ENCODE results near the gene BMPR1A. TPM values are rescaled to one million over a fixed set of nuclear protein-coding genes. Genes with fewer than 3 reads are reported as not detected.

Gene BMPR1A
- total and polyA plus RNA-seq, 8 donors: 5.8 to 104 (median 19.9) TPM

- TF ChIP-seq EP300 (IDR thresholded peaks at IDR 0.05) (no peak), CTCF (IDR thresholded peaks at IDR 0.05) (no peak), POLR2AphosphoS5 (IDR thresholded peaks at IDR 0.05) (no peak), POLR2A (IDR thresholded peaks at IDR 0.05) (no peak)
- Histone ChIP-seq H3K4me1 (peaks cover 7 to 28% (median 20%) of the 10 kb centered on the region in 4 donors), H3K27me3 (no peaks in the 10 kb centered on the region), H3K36me3 (no peaks in the 10 kb centered on the region), H3K4me3 (no peak overlapping the region), H3K9me3 (no peaks in the 10 kb centered on the region), H3K27ac (peak overlapping the region in 2 of 5 donors; percentile 97 to 99)
- WGBS, 5 donors: 85 to 95% (median 93%) methylated on average over 6 to 8 of the region's 8 CpGs
- intact Hi-C loops (cut with DNase I; ENCODE audit: low total_unique reads): no loop called here
- DNase-seq: no peak
These were observed 48.2 kb upstream of the BMPR1A start for GRCh38 chr10:86708068-86708782.

- no peaks in the 10 kb centered on the region for H3K9me3 ChIP-seq
- DNase-seq: no peak
- 80 to 87% (median 82%) methylated on average over 5 of the region's 5 CpGs for WGBS, 5 donors
- intact Hi-C loops (cut with DNase I; ENCODE audit: low total_unique reads): no loop called here
- H3K27ac ChIP-seq: peak overlapping the region in 2 of 5 donors; percentile 97 to 99
- H3K36me3 ChIP-seq: no peaks in the 10 kb centered on the region
- peaks cover 7 to 28% (median 20%) of the 10 kb centered on the region in 4 donors for H3K4me1 ChIP-seq
- no peak overlapping the region for H3K4me3 ChIP-seq
- TF ChIP-seq EP300 (IDR thresholded peaks at IDR 0.05): no peak
- TF ChIP-seq POLR2A (IDR thresholded peaks at IDR 0.05): no peak
- no peak for TF ChIP-seq CTCF (IDR thresholded peaks at IDR 0.05)
- no peak for TF ChIP-seq POLR2AphosphoS5 (IDR thresholded peaks at IDR 0.05)
- no peaks in the 10 kb centered on the region for H3K27me3 ChIP-seq
These were observed 47.5 kb upstream of the BMPR1A start for GRCh38 chr10:86708783-86709380.

- H3K27ac ChIP-seq: peak overlapping the region in 3 of 5 donors; percentile 2 to 99 (median 97)
- H3K9me3 ChIP-seq: no peaks in the 10 kb centered on the region
- 92 to 94% (median 93%) methylated on average over 9 to 16 of the region's 16 CpGs for WGBS, 5 donors
- intact Hi-C loops (cut with DNase I; ENCODE audit: low total_unique reads): no loop called here
- TF ChIP-seq CTCF (IDR thresholded peaks at IDR 0.05) (no peak), EP300 (IDR thresholded peaks at IDR 0.05) (no peak), POLR2AphosphoS5 (IDR thresholded peaks at IDR 0.05) (no peak), POLR2A (IDR thresholded peaks at IDR 0.05) (no peak)
- no peak for DNase-seq
- no peak overlapping the region for H3K4me3 ChIP-seq
- H3K27me3 ChIP-seq: no peaks in the 10 kb centered on the region
- H3K4me1 ChIP-seq: peaks cover 7 to 28% (median 20%) of the 10 kb centered on the region in 4 donors
- no peaks in the 10 kb centered on the region for H3K36me3 ChIP-seq
These were observed 46.8 kb upstream of the BMPR1A start for GRCh38 chr10:86709396-86710185.

- TF ChIP-seq POLR2A (IDR thresholded peaks at IDR 0.05) (no peak), CTCF (IDR thresholded peaks at IDR 0.05) (peak in 5 of 7 experiments; percentile 73 to 92 (median 82)), POLR2AphosphoS5 (IDR thresholded peaks at IDR 0.05) (peak; percentile 65 to 87 (median 72)), EP300 (IDR thresholded peaks at IDR 0.05) (no peak)
- WGBS, 5 donors: 5 to 18% (median 6%) methylated on average over 12 to 46 of the region's 46 CpGs
- intact Hi-C loops (cut with DNase I; ENCODE audit: low total_unique reads): no loop called here
These were observed 45.4 kb upstream of the BMPR1A start for GRCh38 chr10:86710987-86711512.

More at GRCh38 chr10:86710987-86711512, 45.4 kb upstream of the BMPR1A start:
- H3K36me3 ChIP-seq: no peaks in the 10 kb centered on the region
- H3K27ac ChIP-seq: peak overlapping the region; percentile 91 to 99 (median 96)
- H3K4me3 ChIP-seq: peak overlapping the region; percentile 66 to 84 (median 76)
- H3K9me3 ChIP-seq: no peaks in the 10 kb centered on the region
- peak; percentile 90 to 97 for DNase-seq
- H3K4me1 ChIP-seq: peaks cover 7 to 32% (median 23%) of the 10 kb centered on the region in 4 donors
- no peaks in the 10 kb centered on the region for H3K27me3 ChIP-seq
